WERI-Rb-1 (cell line): ENCODE results near the gene BRI3.

ENCODE experiments used
- DNase-seq: peaks from one replicate; pipeline ENCODE4 v3.0.0-alpha.2; 2020
- H3K27ac ChIP-seq: fragments of 250-450 bp; sonication (Bioruptor Pico); 2 replicates; pipeline ENCODE4 v1.5.1; 2020; ENCODE audit warnings: mild to moderate bottlenecking, moderate library complexity
- H3K27me3 ChIP-seq: fragments of 250-450 bp; sonication (Bioruptor Pico); 2 replicates; pipeline ENCODE4 v1.5.1; 2021; ENCODE audit warnings: mild to moderate bottlenecking, low read depth, moderate library complexity; ENCODE audit not compliant: insufficient read depth, severe bottlenecking
- H3K36me3 ChIP-seq: fragments of 250-450 bp; sonication (Bioruptor Pico); 2 replicates; pipeline ENCODE4 v1.5.1; 2020; ENCODE audit warnings: mild to moderate bottlenecking, moderate library complexity
- H3K4me3 ChIP-seq: 2 replicates; pipeline ENCODE4 v1.5.1; 2011; ENCODE audit warnings: low read depth, mild to moderate bottlenecking, control low read depth, low read length
- H3K9me3 ChIP-seq: fragments of 250-450 bp; sonication (Bioruptor Pico); 2 replicates; pipeline ENCODE4 v1.5.1; 2021; ENCODE audit warnings: mild to moderate bottlenecking, moderate library complexity; ENCODE audit not compliant: severe bottlenecking
- CTCF ChIP-seq: IDR thresholded peaks from 2 replicates; pipeline ENCODE4 v1.5.1; 2011; ENCODE audit warnings: low read depth, mild to moderate bottlenecking, control low read depth, inconsistent platforms, low read length

Gene BRI3

GRCh38 chr7:98329791-98330373, 48.4 kb downstream of the BRI3 start:
- TF ChIP-seq CTCF: no peak
- H3K4me3 ChIP-seq: no peak overlapping the region
- no peaks in the 10 kb centered on the region for H3K27me3 ChIP-seq
- DNase-seq: no peak
- no peaks in the 10 kb centered on the region for H3K36me3 ChIP-seq
- 0 out of 2 replicates have a peak overlapping the region, but pooled peaks have one; percentile 16 for H3K27ac ChIP-seq
- peaks cover 2% of the 10 kb centered on the region for H3K9me3 ChIP-seq

- Histone ChIP-seq H3K27ac (no peak overlapping the region), H3K36me3 (no peaks in the 10 kb centered on the region), H3K27me3 (no peaks in the 10 kb centered on the region), H3K9me3 (peaks cover 2% of the 10 kb centered on the region), H3K4me3 (no peak overlapping the region)
- no peak for TF ChIP-seq CTCF
- DNase-seq: no peak
Measured at GRCh38 chr7:98330926-98331529, 49.5 kb downstream of the BRI3 start.

GRCh38 chr7:98334081-98334480, 52.6 kb downstream of the BRI3 start:
- Histone ChIP-seq H3K4me3 (no peak overlapping the region), H3K9me3 (peaks cover 2% of the 10 kb centered on the region), H3K27ac (no peak overlapping the region)

DNA sequence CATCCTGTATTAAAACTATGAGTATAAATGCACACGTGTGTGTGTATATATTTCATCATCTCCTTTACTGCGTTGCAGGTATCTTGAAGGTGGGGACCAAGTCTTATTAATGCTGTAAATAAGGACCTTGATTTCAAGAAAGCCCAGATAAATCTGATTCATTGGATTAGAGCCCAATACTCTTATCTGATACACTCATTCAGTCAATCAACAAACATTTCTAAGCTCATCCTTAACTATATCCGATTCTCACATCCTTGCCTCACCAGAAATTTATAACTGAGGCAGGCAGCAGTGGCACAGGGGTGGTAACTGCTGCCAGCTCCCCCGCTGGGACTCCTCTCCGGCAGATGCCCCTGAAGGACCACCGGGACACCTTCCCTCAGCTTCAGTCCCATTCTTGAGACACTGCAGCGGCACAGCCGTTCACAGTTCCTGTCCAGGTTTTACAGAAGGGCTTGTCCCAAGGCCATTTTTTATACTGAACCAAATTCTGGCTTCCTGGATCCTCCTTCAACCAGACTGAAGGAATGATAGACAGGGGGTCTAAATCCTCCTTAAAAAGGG, 54.0 kb downstream of the BRI3 start:
- Histone ChIP-seq H3K27ac (no peak overlapping the region), H3K4me3 (no peak overlapping the region), H3K27me3 (no peaks in the 10 kb centered on the region), H3K9me3 (peaks cover 2% of the 10 kb centered on the region), H3K36me3 (no peaks in the 10 kb centered on the region)
- no peak for DNase-seq
- no peak for TF ChIP-seq CTCF

More at GRCh38 chr7:98334081-98334480, 52.6 kb downstream of the BRI3 start:
- Histone ChIP-seq H3K36me3 (no peaks in the 10 kb centered on the region), H3K27me3 (no peaks in the 10 kb centered on the region)
- no peak for DNase-seq
- no peak for TF ChIP-seq CTCF

- Histone ChIP-seq H3K4me3 (no peak overlapping the region), H3K36me3 (no peaks in the 10 kb centered on the region), H3K27ac (no peak overlapping the region), H3K9me3 (no peaks in the 10 kb centered on the region), H3K27me3 (no peaks in the 10 kb centered on the region)
- TF ChIP-seq CTCF: no peak
- no peak for DNase-seq
Measured at GRCh38 chr7:98338441-98338840, 57.0 kb downstream of the BRI3 start.

DNA sequence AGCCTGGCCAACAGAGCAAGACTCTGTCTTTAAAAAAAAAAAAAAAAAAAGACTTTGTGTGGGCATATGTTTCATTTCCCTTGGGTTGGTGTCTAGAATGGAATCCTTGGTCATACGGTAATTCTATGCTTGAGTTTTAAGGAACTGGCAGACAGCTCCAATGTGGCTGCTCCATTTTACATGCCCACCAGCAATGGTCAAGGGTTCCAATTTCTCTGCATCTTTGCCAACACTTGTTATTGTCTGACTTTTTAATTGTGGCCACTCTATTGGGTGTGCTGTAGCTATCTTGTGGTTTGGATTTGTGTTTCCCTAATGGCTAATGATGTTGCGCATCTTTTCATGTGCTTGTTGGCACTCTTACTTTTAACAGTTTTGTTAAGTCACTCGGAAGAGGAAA, 57.6 kb downstream of the BRI3 start:
- Histone ChIP-seq H3K9me3 (no peaks in the 10 kb centered on the region), H3K27me3 (no peaks in the 10 kb centered on the region), H3K4me3 (no peak overlapping the region), H3K27ac (no peak overlapping the region), H3K36me3 (no peaks in the 10 kb centered on the region)
- DNase-seq: no peak
- no peak for TF ChIP-seq CTCF
